ENCODE data around the gene FAM120A.
A peak's percentile ranks its signal among the peaks of the same experiment; 100 is the strongest.
"Not testable (repeated sequence)": the region's sequence is repeated elsewhere in the genome, so short reads cannot be mapped to it uniquely, and the experiment has no call there.

Gene FAM120A

GRCh38 chr9:93475108-93475507 is 23.6 kb downstream of the FAM120A start:
- DNase-seq: no peak

- no peak for DNase-seq
Observed at GRCh38 chr9:93475856-93476255, 24.4 kb downstream of the FAM120A start.

- no peak for DNase-seq
Observed at GRCh38 chr9:93476924-93477323, 25.4 kb downstream of the FAM120A start.

GRCh38 chr9:93477397-93477796 is 25.9 kb downstream of the FAM120A start:
- no peak for DNase-seq

GRCh38 chr9:93479726-93480125 is 28.2 kb downstream of the FAM120A start:
- peak; percentile 7 for DNase-seq

- DNase-seq: no peak
Observed at GRCh38 chr9:93480262-93480661, 28.8 kb downstream of the FAM120A start.

GRCh38 chr9:93480728-93481324 is 29.3 kb downstream of the FAM120A start:
- DNase-seq: no peak

GRCh38 chr9:93483497-93483896 is 32.0 kb downstream of the FAM120A start:
- DNase-seq: no peak

- no peak for DNase-seq
Observed at GRCh38 chr9:93486268-93486667, 34.8 kb downstream of the FAM120A start.

- no peak for DNase-seq
Observed at GRCh38 chr9:93488244-93488643, 36.8 kb downstream of the FAM120A start.

GRCh38 chr9:93491593-93492232 is 40.2 kb downstream of the FAM120A start:
- no peak for DNase-seq

- DNase-seq: no peak
Observed at GRCh38 chr9:93492327-93492726, 40.8 kb downstream of the FAM120A start.

- no peak for DNase-seq
Observed at GRCh38 chr9:93493949-93494348, 42.5 kb downstream of the FAM120A start.

GRCh38 chr9:93496285-93496684 is 44.8 kb downstream of the FAM120A start:
- DNase-seq: no peak

- DNase-seq: no peak
Observed at GRCh38 chr9:93500571-93501298, 49.2 kb downstream of the FAM120A start.

- DNase-seq: no peak
Observed at GRCh38 chr9:93501406-93501805, 49.9 kb downstream of the FAM120A start.

- DNase-seq: no peak
Observed at GRCh38 chr9:93503381-93503780, 51.9 kb downstream of the FAM120A start.

GRCh38 chr9:93505541-93506132 is 54.2 kb downstream of the FAM120A start:
- no peak for DNase-seq

- no peak for DNase-seq
Observed at GRCh38 chr9:93507768-93508167, 56.3 kb downstream of the FAM120A start.

- DNase-seq: no peak
Observed at GRCh38 chr9:93508207-93508606, 56.7 kb downstream of the FAM120A start.

GRCh38 chr9:93509084-93509483 is 57.6 kb downstream of the FAM120A start:
- DNase-seq: no peak

- DNase-seq: no peak
Observed at GRCh38 chr9:93510041-93510440, 58.6 kb downstream of the FAM120A start.

- DNase-seq: not testable (repeated sequence)
Observed at GRCh38 chr9:93511228-93511627, 59.7 kb downstream of the FAM120A start.

Measured in fibroblast of upper back skin (primary cell).